Upper lobe of left lung (tissue), 4 donors: ENCODE measurements around the gene MMAB.

ENCODE experiments used
- POLR2A ChIP-seq, 4 donors: fragments of 450-650 bp; IDR thresholded peaks; one replicate each; pipeline ENCODE4 v1.5.1; 2016 to 2017; ENCODE audit warnings: antibody characterized with exemption in 4 of 4, mild to moderate bottlenecking in 2 of 4
- TF ChIP-seq, protein P1 (sequence below), 6 experiments: fragments of 450-650 bp in 4 of 6; fragments of 200-600 bp in 2 of 6; sonication (generic) in 2 of 6; IDR thresholded peaks; one replicate each; pipeline ENCODE4 v1.5.1; 2016 to 2019; ENCODE audit warnings: antibody characterized with exemption in 6 of 6

DNA sequence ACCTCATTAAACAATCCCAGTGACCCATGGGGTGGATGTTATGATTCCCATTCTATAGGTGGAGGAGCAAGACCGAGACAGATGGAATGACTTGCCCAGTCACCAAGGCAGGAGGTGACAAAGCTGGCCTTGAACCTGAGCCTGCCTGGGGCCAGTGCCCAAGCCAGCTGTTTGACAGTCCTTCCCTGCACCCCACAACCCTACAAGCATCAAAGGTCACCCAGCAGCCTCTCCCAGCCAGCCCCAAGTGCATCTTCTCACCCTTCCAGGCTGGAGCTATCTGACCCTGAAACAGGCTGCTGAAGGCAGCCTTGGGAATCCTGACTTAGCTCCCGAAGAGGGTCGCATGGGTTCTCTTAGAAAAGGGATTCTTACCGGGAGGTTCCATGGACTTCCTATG, 20.3 kb downstream of the MMAB start:
- TF ChIP-seq, protein P1, sequence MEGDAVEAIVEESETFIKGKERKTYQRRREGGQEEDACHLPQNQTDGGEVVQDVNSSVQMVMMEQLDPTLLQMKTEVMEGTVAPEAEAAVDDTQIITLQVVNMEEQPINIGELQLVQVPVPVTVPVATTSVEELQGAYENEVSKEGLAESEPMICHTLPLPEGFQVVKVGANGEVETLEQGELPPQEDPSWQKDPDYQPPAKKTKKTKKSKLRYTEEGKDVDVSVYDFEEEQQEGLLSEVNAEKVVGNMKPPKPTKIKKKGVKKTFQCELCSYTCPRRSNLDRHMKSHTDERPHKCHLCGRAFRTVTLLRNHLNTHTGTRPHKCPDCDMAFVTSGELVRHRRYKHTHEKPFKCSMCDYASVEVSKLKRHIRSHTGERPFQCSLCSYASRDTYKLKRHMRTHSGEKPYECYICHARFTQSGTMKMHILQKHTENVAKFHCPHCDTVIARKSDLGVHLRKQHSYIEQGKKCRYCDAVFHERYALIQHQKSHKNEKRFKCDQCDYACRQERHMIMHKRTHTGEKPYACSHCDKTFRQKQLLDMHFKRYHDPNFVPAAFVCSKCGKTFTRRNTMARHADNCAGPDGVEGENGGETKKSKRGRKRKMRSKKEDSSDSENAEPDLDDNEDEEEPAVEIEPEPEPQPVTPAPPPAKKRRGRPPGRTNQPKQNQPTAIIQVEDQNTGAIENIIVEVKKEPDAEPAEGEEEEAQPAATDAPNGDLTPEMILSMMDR (IDR thresholded peaks at IDR 0.05) = no peak
- TF ChIP-seq POLR2A (IDR thresholded peaks at IDR 0.05) = no peak
